GM18520 (cell line): ENCODE measurements around the gene ZBTB1.

ENCODE experiments used
- ATAC-seq: cut with Tn5 transposase; IDR thresholded peaks from one replicate; pipeline ENCODE4 v1.9.1; 2021; ENCODE audit not compliant: unreplicated experiment

ZBTB1 gene, protein sequence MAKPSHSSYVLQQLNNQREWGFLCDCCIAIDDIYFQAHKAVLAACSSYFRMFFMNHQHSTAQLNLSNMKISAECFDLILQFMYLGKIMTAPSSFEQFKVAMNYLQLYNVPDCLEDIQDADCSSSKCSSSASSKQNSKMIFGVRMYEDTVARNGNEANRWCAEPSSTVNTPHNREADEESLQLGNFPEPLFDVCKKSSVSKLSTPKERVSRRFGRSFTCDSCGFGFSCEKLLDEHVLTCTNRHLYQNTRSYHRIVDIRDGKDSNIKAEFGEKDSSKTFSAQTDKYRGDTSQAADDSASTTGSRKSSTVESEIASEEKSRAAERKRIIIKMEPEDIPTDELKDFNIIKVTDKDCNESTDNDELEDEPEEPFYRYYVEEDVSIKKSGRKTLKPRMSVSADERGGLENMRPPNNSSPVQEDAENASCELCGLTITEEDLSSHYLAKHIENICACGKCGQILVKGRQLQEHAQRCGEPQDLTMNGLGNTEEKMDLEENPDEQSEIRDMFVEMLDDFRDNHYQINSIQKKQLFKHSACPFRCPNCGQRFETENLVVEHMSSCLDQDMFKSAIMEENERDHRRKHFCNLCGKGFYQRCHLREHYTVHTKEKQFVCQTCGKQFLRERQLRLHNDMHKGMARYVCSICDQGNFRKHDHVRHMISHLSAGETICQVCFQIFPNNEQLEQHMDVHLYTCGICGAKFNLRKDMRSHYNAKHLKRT

DNA sequence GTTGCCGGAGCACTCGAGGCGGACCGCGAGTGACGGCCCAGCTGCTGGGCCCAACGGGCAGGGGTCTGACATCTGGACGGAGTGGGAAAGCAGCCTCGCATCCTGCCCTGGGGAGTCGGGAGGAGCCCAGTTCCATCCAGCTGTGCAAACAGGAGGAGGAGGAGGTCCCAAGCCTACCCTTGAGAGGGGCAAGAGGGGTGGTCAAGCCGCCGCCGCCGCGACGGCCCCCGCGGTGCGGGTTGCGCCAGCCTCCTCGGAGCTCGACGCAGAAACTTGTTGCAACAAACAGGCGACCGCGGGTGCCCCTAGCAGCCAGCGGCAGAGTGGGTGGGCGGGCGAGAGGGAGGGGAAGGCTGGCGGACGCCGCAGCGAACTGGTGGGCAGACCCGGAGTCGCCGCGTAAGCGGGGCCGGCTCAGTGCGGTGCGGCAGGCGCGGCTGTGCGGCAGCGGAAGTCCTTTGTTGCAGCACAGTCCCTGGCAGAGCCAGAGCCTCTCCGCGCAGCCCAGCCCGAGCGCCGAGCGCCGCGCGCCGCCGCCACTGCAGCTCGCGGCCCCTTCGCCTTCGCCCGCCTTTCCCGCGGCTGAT, at the start of gene ZBTB1:
Gene ZBTB1, plus strand, starts transcription at position 461 of the 587 bp plus-strand sequence. CDS start 16,735 bp downstream, outside the sequence.
- no peak for ATAC-seq

DNA sequence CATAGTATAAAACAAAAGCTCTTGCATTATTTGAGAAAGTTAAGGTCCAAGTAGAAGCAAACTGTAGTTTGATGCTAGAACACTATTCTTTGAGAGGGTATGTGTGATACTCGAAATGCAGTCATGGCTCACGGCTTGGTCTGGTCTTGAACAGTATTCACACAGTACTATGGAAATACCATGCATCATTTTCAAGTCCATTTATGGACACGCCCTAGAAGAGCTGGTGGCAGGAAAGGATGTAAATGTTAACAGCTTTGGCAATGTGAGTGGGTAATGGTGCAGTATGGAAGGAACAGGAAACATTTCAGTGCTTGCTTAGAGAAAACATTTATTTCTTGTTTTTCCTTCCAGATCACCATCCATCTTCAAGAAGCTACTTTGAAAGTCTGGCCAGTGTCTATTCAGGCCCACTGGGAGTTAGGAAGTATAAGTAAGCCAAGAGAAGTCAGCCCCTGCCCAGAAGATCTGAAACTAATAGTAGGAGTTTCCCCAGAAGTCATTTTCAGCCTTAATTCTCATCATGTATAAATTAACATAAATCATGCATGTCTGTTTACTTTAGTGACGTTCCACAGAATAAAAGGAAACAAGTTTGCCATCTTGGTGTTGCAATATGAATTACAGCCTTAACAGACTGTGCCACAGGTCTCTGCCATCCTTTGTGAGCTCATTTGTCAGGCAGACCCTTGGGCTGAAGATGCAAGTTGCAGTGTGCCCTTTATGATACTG, 45.0 kb upstream of the ZBTB1 start:
- ATAC-seq, result no peak

- ATAC-seq, result no peak
Observed at GRCh38 chr14:64461221-64461620, 43.3 kb upstream of the ZBTB1 start.

GRCh38 chr14:64463195-64463594, 41.4 kb upstream of the ZBTB1 start:
- no peak for ATAC-seq

GRCh38 chr14:64463873-64464272, 40.7 kb upstream of the ZBTB1 start:
- ATAC-seq, result no peak

DNA sequence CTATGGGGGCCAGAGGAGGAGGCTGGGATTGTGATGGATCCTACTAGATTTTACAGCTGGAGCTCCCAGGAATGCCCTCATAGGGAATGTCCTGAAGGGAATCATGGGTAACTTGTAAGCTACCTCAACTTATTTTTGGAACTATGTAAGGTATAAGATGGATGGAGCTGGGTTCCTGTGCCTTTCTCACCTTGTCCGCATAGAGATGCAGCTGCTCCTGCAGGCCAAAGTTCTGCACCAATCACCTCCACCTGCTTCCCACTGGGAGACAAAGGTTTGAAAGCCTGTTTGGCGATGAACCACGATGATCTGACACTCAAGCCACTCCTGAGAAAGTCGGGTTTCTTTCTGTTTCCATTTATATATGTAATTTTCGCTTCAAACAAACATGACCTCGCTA, 39.9 kb upstream of the ZBTB1 start:
- no peak for ATAC-seq

- peak; percentile 53 for ATAC-seq
Observed at GRCh38 chr14:64465191-64465822, 39.3 kb upstream of the ZBTB1 start, which contains the start of gene AKAP5. TSS of gene AKAP5 (plus strand) at chr14:64465499. CDS start at chr14:64468395, 2,896 bp downstream.

DNA sequence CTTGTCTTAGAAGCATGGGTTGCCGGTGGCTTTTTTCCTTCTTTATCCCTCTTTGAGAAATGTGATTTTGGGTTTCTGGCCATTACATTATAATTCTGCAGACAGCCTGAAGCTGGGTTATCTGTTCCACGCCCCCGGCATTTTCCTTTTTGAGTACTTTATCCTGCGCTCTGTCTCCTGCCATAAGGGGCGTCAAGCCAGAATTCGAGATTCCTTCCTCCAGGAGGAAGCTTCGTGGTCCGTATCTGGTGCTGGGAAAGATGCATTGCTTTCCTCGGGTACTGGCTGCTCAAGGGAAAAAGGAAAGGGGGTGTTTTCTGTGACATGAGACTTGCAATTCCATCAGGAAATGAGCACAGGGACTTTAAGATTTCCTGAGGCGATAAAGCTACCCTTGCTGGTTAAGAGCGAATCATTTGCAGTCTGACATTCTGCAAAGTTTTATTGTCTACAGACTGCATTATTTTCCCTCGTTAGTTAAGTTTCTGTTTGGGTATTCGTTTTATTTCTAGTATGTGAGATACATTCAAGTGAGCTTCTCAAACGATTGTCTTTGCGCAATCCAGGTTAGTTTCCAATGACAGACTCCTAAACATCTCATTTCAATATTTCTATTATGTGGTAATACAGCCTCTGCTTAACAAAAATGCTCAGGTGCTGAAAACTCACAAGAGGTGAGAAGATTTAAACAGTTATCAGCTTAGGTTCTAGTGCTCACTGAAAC, 38.6 kb upstream of the ZBTB1 start:
- no peak for ATAC-seq

DNA sequence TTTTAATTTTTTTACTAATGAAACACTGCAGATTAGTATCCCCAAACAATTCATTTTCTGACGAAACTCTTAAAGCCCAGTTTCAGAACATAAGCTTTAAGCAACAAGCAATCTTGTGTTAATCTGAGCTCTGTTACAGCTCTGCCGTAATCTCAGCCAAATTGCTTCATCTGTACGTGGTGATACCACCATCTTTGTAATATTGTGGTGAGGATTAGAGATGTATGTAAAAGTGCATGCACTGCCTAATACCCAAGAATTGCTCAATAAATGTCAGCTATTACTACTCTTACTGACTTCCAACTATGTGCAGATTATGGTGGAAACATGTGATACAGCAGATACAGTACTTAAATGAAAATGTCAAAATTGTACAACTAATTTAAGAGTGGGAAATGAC, 37.5 kb upstream of the ZBTB1 start:
- ATAC-seq, result no peak

- ATAC-seq, result no peak
Observed at GRCh38 chr14:64467566-64467965, 37.0 kb upstream of the ZBTB1 start.

- no peak for ATAC-seq
Observed at GRCh38 chr14:64468451-64468850, 36.1 kb upstream of the ZBTB1 start.

- ATAC-seq, result no peak
Observed at GRCh38 chr14:64474041-64474440, 30.5 kb upstream of the ZBTB1 start.

GRCh38 chr14:64474698-64475097, 29.9 kb upstream of the ZBTB1 start:
- no peak for ATAC-seq

DNA sequence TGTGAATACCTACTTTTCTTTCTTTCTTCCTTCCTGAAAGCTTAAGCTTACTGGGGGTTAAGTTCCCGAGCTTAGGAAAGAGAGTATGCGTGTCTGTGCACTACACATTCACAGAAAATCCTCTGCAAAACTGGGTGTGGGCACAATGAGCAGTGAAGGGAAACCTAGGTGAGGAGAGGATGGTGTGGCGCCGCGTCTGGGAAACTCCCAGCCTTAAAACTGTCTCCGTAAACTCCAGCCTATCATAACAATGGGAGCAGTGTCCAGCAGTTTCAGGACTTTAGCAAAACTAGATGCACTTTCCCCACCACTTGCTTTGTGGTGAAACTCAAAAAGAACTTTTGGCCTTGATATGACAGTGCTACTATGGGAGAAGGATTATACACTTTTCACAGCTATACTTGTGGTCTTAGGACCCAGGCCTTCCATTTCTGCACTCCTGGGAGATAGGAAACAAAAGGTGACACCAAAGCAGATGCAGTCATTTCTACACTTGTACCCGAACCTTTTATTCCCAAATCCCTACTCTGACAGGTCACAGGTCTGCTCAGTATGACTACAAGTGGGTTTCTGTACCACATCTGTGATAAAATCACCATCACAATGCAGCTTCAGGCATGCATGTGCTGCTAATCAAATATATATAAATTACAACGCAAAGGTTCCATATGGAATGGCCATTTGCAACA, 28.8 kb upstream of the ZBTB1 start:
- ATAC-seq, result no peak

GRCh38 chr14:64476438-64476837, 28.1 kb upstream of the ZBTB1 start:
- ATAC-seq, result no peak

GRCh38 chr14:64478634-64479250, 25.8 kb upstream of the ZBTB1 start:
- no peak for ATAC-seq

DNA sequence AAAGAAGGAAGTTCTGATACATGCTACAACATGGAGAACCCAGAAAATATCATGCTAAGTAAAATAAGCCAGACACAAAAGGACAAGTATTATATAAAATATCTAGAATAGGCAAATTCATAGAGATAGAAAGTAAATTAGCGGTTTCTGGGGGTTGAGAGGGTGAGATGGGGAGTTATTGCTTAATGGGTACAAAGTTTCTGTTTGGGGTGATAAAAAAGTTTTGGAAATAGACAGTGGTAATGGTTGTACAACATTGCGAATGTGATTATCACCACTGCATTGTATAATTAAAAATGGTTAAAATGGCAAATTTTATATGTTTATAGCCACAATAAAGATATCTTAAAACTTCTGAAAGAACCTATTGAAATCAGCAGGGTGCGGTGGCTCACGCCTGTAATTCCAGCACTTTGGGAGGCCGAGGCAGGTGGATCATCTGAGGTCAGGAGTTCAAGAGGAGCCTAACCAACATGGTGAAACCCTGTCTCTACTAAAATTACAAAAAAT, 15.9 kb upstream of the ZBTB1 start:
- ATAC-seq, result no peak

- no peak for ATAC-seq
Observed at GRCh38 chr14:64491637-64492036, 12.9 kb upstream of the ZBTB1 start.

DNA sequence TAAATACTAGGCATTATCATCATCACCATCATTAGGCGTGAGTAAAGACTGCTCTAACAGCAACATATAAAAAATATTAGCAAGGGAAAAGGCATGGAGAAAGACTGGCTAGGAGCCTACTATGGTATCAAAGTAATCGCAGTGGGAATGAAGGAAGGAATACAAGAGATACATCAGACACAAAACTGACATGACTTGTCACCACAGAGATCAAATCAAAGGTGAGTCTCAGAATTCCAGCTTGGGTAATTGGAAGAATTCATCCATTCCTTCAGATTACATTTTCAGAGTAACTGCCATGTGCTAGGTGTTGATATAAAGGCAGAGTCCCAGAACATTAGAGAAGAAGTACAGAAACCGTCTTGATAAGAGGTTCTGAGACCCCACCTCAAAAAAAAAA, 11.1 kb upstream of the ZBTB1 start:
- no peak for ATAC-seq
